Progenitor cell of endocrine pancreas (in vitro differentiated cells): ENCODE data around the gene CDC45. TPM values are rescaled to one million over a fixed set of nuclear protein-coding genes. Genes with fewer than 3 reads are reported as not detected.

Experiments used
- DNase-seq: peaks from one replicate; pipeline ENCODE4 v3.0.0; 2021; ENCODE audit warnings: low spot score; ENCODE audit not compliant: unreplicated experiment
- H3K27ac Mint-ChIP-seq: 2 replicates; pipeline ENCODE4 v1.8.0; 2021; ENCODE audit warnings: mild to moderate bottlenecking, moderate library complexity, mixed read lengths
- H3K27me3 Mint-ChIP-seq: 2 replicates; pipeline ENCODE4 v1.8.0; 2021; ENCODE audit warnings: mixed read lengths
- H3K36me3 Mint-ChIP-seq: 2 replicates; pipeline ENCODE4 v1.8.0; 2022; ENCODE audit warnings: mixed read lengths; ENCODE audit not compliant: insufficient read depth
- H3K4me1 Mint-ChIP-seq: 2 replicates; pipeline ENCODE4 v1.8.0; 2021; ENCODE audit warnings: low read depth, mixed read lengths
- H3K4me3 Mint-ChIP-seq: 2 replicates; pipeline ENCODE4 v1.8.0; 2021; ENCODE audit warnings: low read depth, mild to moderate bottlenecking, moderate library complexity, mixed read lengths
- H3K9me3 Mint-ChIP-seq: 2 replicates; pipeline ENCODE4 v1.8.0; 2021; ENCODE audit warnings: low read depth, mixed read lengths
- CTCF ChIP-seq: fragments of 200-600 bp; sonication (generic); IDR thresholded peaks from one replicate; pipeline ENCODE4 v1.5.0; 2021; ENCODE audit warnings: antibody characterized with exemption, mild to moderate bottlenecking; ENCODE audit not compliant: unreplicated experiment
- total RNA-seq: library from RNA; stranded (reverse); gene quantifications from 2 replicates; pipeline ENCODE4 v1.2.1, GENCODE V29; 2021

Gene CDC45
- total RNA-seq, 1 donor from 2014 or later, result 18.1 TPM

DNA sequence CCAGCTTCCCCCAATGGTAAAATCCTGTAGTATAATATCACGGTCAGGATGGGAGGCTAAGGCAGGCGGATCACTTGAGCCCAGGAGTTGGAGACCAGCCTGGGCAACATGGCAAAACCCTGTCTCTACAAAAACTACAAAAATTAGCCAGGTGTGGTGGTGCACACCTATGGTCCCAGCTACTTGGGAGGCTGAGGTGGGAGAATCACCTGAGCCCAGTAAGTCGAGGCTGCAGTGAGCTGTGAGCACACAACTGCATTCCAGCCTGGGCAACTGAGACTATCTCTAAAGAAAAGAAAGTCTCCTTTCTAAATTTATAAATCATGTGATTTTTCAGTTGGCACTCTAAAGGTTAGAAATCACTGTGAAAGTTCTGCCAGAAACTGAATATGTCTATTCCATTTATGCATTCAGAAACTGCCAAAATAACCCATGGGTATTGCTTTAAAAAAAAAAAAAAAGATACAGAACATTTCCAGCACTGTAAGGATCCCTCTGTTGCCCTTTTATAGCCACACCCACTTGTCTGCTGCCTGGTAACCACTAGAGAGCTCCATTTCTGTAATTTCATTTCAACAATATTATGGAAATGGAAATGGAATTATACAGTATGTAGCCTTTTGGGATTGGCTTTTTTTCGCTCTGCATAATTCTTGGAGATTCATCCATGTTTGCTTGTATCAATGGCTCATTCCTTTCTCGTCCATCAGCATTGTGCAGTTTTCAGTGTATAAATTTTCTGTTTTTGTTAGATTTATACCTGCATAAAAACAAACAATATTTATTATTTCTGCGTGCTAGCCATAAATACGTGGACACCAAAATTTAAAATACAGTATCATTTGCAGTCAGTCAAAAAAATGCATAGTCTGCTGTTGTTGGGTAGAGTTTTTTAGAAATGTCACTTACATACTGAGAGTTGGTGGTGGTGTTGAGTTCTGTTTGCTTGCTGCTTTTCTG lies 9.4 kb downstream of the CDC45 start:
- Mint-ChIP-seq H3K9me3 (no peaks in the 10 kb centered on the region), H3K4me3 (no peak overlapping the region), H3K36me3 (peaks cover 3% of the 10 kb centered on the region), H3K27me3 (no peaks in the 10 kb centered on the region), H3K4me1 (no peaks in the 10 kb centered on the region), H3K27ac (no peak overlapping the region)
- DNase-seq, result no peak
- TF ChIP-seq CTCF, result no peak

- TF ChIP-seq CTCF, result no peak
- peaks cover 3% of the 10 kb centered on the region for H3K36me3 Mint-ChIP-seq
- no peak overlapping the region for H3K4me3 Mint-ChIP-seq
- H3K27ac Mint-ChIP-seq, result no peak overlapping the region
- H3K4me1 Mint-ChIP-seq, result no peaks in the 10 kb centered on the region
- no peaks in the 10 kb centered on the region for H3K9me3 Mint-ChIP-seq
- no peaks in the 10 kb centered on the region for H3K27me3 Mint-ChIP-seq
- no peak for DNase-seq
These were observed 11.0 kb downstream of the CDC45 start for GRCh38 chr22:19490628-19491230.

- no peaks in the 10 kb centered on the region for H3K27me3 Mint-ChIP-seq
- TF ChIP-seq CTCF, result no peak
- DNase-seq, result no peak
- H3K27ac Mint-ChIP-seq, result peak overlapping the region; percentile 3
- H3K4me3 Mint-ChIP-seq, result no peak overlapping the region
- H3K9me3 Mint-ChIP-seq, result no peaks in the 10 kb centered on the region
- H3K4me1 Mint-ChIP-seq, result no peaks in the 10 kb centered on the region
- H3K36me3 Mint-ChIP-seq, result peaks cover 3% of the 10 kb centered on the region
These were observed 12.9 kb downstream of the CDC45 start for GRCh38 chr22:19492504-19493174.

DNA sequence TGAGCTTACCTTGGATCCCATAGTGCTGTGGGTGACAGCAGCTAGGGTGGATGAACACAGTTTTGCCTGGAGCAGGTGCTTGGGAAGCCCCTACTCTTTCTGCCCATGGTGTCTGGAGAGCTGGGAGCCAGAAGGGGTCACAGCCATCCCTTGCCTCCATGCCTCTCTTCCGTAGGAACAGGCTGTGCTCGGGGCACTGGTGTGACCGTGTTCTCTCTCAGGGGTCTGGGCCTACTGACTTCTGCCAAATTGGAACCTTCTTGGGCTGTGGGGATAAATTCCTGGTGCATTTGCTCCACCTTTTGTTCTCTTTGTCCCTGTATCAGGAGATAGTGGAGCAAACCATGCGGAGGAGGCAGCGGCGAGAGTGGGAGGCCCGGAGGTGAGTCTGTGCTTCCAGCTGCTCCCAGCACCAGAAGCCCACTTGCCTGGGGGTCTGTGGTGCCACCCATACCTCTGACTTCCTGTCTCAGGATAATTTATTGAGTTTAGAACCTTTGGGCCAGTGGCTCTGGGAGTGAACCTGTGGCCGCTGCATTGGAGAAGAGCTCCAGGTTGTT lies 14.4 kb downstream of the CDC45 start:
- peaks cover 3% of the 10 kb centered on the region for H3K36me3 Mint-ChIP-seq
- no peak overlapping the region for H3K4me3 Mint-ChIP-seq
- no peaks in the 10 kb centered on the region for H3K27me3 Mint-ChIP-seq
- no peak overlapping the region for H3K27ac Mint-ChIP-seq
- no peaks in the 10 kb centered on the region for H3K4me1 Mint-ChIP-seq
- H3K9me3 Mint-ChIP-seq, result no peaks in the 10 kb centered on the region
- TF ChIP-seq CTCF, result no peak
- no peak for DNase-seq

GRCh38 chr22:19494676-19495173 lies 15.0 kb downstream of the CDC45 start:
- H3K4me3 Mint-ChIP-seq, result no peak overlapping the region
- no peak for DNase-seq
- H3K27me3 Mint-ChIP-seq, result no peaks in the 10 kb centered on the region
- H3K4me1 Mint-ChIP-seq, result no peaks in the 10 kb centered on the region
- H3K9me3 Mint-ChIP-seq, result no peaks in the 10 kb centered on the region
- no peak overlapping the region for H3K27ac Mint-ChIP-seq
- TF ChIP-seq CTCF, result no peak
- peaks cover 3% of the 10 kb centered on the region for H3K36me3 Mint-ChIP-seq
